GM21619 (cell line): ENCODE data around the gene TRABD2B.

Source experiments
- ATAC-seq: cut with Tn5 transposase; IDR thresholded peaks from one replicate; pipeline ENCODE4 v1.9.1; 2021; ENCODE audit not compliant: unreplicated experiment

The TRABD2B gene

GRCh38 chr1:47938520-47938919 is 58.7 kb downstream of the TRABD2B start:
- no peak for ATAC-seq

GRCh38 chr1:47937586-47938254 is 59.5 kb downstream of the TRABD2B start:
- no peak for ATAC-seq

GRCh38 chr1:47936916-47937551 is 60.2 kb downstream of the TRABD2B start:
- ATAC-seq = no peak

- ATAC-seq = no peak
These were observed 61.3 kb downstream of the TRABD2B start for GRCh38 chr1:47935856-47936255.

GRCh38 chr1:47935163-47935562 is 62.0 kb downstream of the TRABD2B start:
- ATAC-seq = no peak

GRCh38 chr1:47934243-47934805 is 62.9 kb downstream of the TRABD2B start:
- ATAC-seq = no peak

GRCh38 chr1:47932743-47933142 is 64.4 kb downstream of the TRABD2B start:
- ATAC-seq = no peak

- no peak for ATAC-seq
These were observed 65.8 kb downstream of the TRABD2B start for GRCh38 chr1:47931395-47931794.

- ATAC-seq = no peak
These were observed 66.9 kb downstream of the TRABD2B start for GRCh38 chr1:47930210-47930840.

- ATAC-seq = no peak
These were observed 70.0 kb downstream of the TRABD2B start for GRCh38 chr1:47927165-47927564.

GRCh38 chr1:47926461-47926999 is 70.7 kb downstream of the TRABD2B start:
- no peak for ATAC-seq

GRCh38 chr1:47924270-47925048 is 72.7 kb downstream of the TRABD2B start:
- ATAC-seq = no peak

GRCh38 chr1:47921935-47922415 is 75.2 kb downstream of the TRABD2B start:
- no peak for ATAC-seq

GRCh38 chr1:47919113-47919833 is 77.9 kb downstream of the TRABD2B start:
- no peak for ATAC-seq

GRCh38 chr1:47918257-47918867 is 78.8 kb downstream of the TRABD2B start:
- no peak for ATAC-seq

GRCh38 chr1:47917687-47918086 is 79.5 kb downstream of the TRABD2B start:
- ATAC-seq = no peak

GRCh38 chr1:47915677-47916353 is 81.4 kb downstream of the TRABD2B start:
- no peak for ATAC-seq

GRCh38 chr1:47914952-47915676 is 82.1 kb downstream of the TRABD2B start:
- no peak for ATAC-seq
